Right cardiac atrium (tissue), 5 donors: ENCODE data around the gene ANKRD50. TPM values are rescaled to one million over a fixed set of nuclear protein-coding genes. Genes with fewer than 3 reads are reported as not detected.

Experiments used
- ATAC-seq, 2 donors: fragments of 200-7000 bp; cut with Tn5 transposase; one replicate each; pipeline versions ENCODE4 v1.8.0 to v1.9.1; 2020; ENCODE audit warnings: moderate library complexity in 2 of 2, mild to moderate bottlenecking in 1 of 2
- DNase-seq, 3 donors: peaks; one replicate each; pipeline ENCODE4 v3.0.0-alpha.2; 2020
- H3K27ac ChIP-seq: one replicate; pipeline ENCODE4 v1.5.1; 2013; ENCODE audit warnings: mild to moderate bottlenecking, low read length, control low read depth, moderate library complexity
- H3K27me3 ChIP-seq: one replicate; pipeline ENCODE4 v1.6.1; 2013; ENCODE audit not compliant: control insufficient read depth, insufficient read depth
- H3K4me1 ChIP-seq: one replicate; pipeline ENCODE4 v1.6.1; 2013; ENCODE audit warnings: low read length; ENCODE audit not compliant: control insufficient read depth, insufficient read depth
- H3K4me3 ChIP-seq: one replicate; pipeline ENCODE4 v1.5.1; 2013; ENCODE audit warnings: low read length, control low read depth
- H3K9me3 ChIP-seq: one replicate; pipeline ENCODE4 v1.6.1; 2013; ENCODE audit warnings: low read length; ENCODE audit not compliant: control insufficient read depth
- WGBS: extraction: QIAGEN DNeasy Blood & Tissue Kit; methylation state at CpG from one replicate; pipeline ENCODE4 v1.1.7; 2013; 5-methylcytosine and 5-hydroxymethylcytosine counted together
- intact Hi-C, 4 donors: fragments of 100-400 bp; cut with DNase I; formaldehyde crosslinking; loops; one replicate each; pipeline versions ENCODE4 v1.11.0 to v1.14.0; 2022 to 2023
- long read RNA-seq, 4 donors: library from polyadenylated mRNA; unstranded; transcript quantifications; one replicate each; pipeline ENCODE4 v2.0.0, GENCODE V29; 2020 to 2021
- polyA plus RNA-seq: library from polyadenylated mRNA; stranded (reverse); fragments of 200-250 nt; gene quantifications from one replicate; pipeline ENCODE4 v1.2.3, GENCODE V29; 2013
- total RNA-seq, 4 donors: library from RNA; stranded (reverse); fragmentation: NEBNext Ultra II Directional; extraction: Animal tissue kit (Norgen Biotek cat#: 25700); gene quantifications; one replicate each; pipeline ENCODE4 v1.2.1, GENCODE V29; 2021
- donor health status: healthy with polysubstance abuse.
- donor health status: DM: no; HTN: yes; CAD: no.
- donor health status: DM: no; HTN: no; CAD: no.
- donor health status: DM: no; HTN: yes; CAD: no; lungs with severe emphysema.
- donor health status: DM: yes; HTN: yes; CAD: no.

Gene ANKRD50, protein sequence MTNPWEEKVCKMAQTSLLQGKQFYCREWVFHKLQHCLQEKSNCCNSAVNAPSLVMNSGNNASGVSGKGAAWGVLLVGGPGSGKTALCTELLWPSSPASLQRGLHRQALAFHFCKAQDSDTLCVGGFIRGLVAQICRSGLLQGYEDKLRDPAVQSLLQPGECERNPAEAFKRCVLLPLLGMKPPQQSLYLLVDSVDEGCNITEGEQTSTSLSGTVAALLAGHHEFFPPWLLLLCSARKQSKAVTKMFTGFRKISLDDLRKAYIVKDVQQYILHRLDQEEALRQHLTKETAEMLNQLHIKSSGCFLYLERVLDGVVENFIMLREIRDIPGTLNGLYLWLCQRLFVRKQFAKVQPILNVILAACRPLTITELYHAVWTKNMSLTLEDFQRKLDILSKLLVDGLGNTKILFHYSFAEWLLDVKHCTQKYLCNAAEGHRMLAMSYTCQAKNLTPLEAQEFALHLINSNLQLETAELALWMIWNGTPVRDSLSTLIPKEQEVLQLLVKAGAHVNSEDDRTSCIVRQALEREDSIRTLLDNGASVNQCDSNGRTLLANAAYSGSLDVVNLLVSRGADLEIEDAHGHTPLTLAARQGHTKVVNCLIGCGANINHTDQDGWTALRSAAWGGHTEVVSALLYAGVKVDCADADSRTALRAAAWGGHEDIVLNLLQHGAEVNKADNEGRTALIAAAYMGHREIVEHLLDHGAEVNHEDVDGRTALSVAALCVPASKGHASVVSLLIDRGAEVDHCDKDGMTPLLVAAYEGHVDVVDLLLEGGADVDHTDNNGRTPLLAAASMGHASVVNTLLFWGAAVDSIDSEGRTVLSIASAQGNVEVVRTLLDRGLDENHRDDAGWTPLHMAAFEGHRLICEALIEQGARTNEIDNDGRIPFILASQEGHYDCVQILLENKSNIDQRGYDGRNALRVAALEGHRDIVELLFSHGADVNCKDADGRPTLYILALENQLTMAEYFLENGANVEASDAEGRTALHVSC (N-terminal part only)
- total RNA-seq (10 to 100 TPM in 3 of 4 donors, 1 to 10 TPM in 1; 7.9 to 11.5 (median 10.6) TPM), polyA plus RNA-seq (3.0 TPM)
- long read RNA-seq, donor 1, full-length matches to known transcripts = 1 of 4 reads
- long read RNA-seq, donor 1, partial matches to known transcripts = 3 of 4 reads
- long read RNA-seq, donor 1, other reads (novel, unspliced or antisense) = 0 of 4 reads
- long read RNA-seq, donor 2 = 0 reads
- long read RNA-seq, donor 3, full-length matches to known transcripts = 5 of 16 reads
- long read RNA-seq, donor 3, partial matches to known transcripts = 9 of 16 reads
- long read RNA-seq, donor 3, other reads (novel, unspliced or antisense) = 2 of 16 reads
- long read RNA-seq, donor 4 = 0 reads

DNA sequence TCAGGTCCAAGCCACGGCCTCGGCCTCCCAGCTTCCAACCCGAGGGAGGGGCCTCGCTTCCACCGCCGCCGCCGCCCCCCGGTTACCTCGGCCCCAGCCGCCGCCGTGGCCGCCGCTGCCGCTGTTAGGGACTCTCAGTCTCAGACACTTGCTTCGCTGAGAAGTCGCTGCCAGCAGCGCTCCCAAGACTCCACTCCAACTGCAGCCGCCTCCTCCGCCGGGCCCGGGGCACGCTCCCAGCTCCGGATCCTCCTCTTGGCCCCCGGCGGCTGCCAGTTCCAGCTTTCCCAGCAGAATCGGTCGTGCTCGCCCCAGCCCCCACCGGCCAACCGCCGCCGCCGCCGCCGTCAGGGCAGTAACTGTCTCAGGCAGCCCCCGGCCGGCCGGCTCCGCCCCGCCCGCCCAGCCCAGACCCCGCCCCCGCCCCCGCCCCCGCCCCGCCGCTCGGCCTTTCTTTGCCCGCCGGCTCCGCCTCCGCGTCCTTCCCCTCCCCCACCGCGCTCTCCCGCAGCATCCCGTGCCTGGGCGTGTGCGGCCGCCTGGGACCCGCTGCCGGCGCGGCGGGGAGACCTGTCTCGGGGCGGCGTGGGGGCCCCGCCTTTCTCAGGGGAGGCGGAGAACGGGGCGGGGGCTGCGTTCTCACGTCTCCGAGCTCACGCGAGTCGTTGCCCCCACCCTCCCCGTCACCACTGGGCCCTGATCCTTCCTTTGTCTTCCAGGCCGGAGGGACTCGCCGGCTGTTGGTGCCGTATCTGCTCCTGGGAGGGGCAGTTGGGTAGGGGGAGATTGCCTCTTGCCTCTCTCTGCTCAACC lies at the start of gene ANKRD50:
Gene ANKRD50 (minus strand): TSS at position 361 of the 813 bp plus-strand sequence. CDS start 2,221 bp downstream, outside the sequence.
- Histone ChIP-seq H3K4me3 (peak within 1 kb of the TSS; percentile 72), H3K27ac (peak within 1 kb of the TSS; percentile 94), H3K4me1 (peaks cover 3% of the 10 kb centered on the region), H3K27me3 (no peaks in the 10 kb centered on the region), H3K9me3 (no peaks in the 10 kb centered on the region)
- DNase-seq (peak; percentile 93 to 97 (median 97)), ATAC-seq (peak; percentile 93 to 94)
- WGBS = under 1% methylated on average over 85 of the region's 85 CpGs
- intact Hi-C loops = no loop called here

DNA sequence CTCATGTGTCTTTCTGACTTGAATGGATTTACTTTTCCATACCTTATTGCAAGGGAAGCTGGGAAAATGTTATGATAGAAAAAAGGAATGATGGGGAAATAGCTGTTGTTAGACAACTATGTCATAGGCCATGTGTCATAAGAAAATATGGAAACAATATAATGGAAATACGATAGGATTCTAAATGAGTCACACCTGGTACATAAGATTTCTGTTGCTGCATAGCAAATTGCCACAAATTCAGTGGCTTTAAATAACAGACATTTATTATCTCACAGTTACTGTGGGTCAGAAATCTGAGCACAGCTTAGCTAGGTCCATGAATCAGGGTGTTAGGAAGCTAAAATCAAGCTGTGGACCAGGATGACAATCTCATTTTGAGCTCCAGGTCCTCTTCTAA lies 44.6 kb upstream of the ANKRD50 start:
- WGBS = 90% methylated on average over 1 of the region's 1 CpG
- intact Hi-C loops = no loop called here
- no peaks in the 10 kb centered on the region for H3K4me1 ChIP-seq
- H3K4me3 ChIP-seq = no peak overlapping the region
- H3K27ac ChIP-seq = no peak overlapping the region
- no peaks in the 10 kb centered on the region for H3K9me3 ChIP-seq
- no peak for ATAC-seq
- no peak for DNase-seq
- no peaks in the 10 kb centered on the region for H3K27me3 ChIP-seq

DNA sequence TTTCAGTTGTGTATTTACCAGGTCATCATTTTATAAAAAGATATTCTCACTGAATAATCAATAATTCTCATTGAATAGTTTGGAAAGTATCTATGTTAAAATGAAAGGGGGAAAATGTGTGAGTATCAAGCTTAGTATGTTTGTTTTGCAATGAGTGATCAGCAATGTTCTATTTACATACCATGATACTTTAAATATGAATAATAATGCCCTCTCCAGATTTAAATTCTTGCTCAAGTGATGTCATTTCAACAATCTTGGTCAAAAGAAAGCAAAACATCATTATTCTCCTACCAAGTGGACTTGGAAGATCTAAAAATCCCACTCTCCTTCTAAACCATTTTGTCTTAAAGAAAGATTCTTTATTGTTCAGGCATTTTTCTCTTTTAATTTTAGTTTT lies 42.1 kb upstream of the ANKRD50 start:
- ATAC-seq (no peak), DNase-seq (no peak)
- no peaks in the 10 kb centered on the region for H3K9me3 ChIP-seq
- H3K27me3 ChIP-seq = no peaks in the 10 kb centered on the region
- H3K27ac ChIP-seq = no peak overlapping the region
- H3K4me1 ChIP-seq = no peaks in the 10 kb centered on the region
- H3K4me3 ChIP-seq = no peak overlapping the region
- intact Hi-C loops = no loop called here

DNA sequence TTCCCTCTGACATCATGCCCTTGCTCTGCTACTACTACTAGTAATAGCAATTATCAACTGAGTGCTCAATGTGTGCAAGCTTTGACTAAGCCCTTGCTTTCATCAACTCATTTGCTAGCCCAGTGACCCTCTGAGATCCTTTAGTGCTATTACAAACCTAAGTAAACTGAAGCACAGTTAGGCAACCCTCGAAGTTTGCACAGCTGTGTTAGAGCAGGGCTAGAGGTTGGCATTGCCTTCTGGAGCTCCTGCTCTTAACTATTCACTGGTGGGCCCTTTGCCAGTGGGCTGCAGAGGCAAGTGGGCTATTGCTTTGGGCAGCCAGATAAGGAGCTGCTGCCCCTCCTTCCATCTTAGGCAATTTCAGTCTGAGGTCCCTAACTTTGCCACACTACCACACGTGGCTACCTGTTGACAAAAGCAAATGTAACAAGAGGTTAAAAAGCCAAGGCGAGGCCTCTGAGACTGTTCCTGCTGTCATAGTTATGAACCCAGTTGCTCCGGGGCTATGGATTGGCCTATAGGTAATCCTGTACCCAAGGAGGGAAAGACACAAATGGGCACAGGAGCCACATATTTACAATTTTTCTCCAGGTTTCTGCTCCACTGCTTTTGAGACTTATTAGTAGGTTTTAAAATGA lies 41.5 kb upstream of the ANKRD50 start:
- DNase-seq (no peak), ATAC-seq (no peak)
- Histone ChIP-seq H3K27ac (no peak overlapping the region), H3K4me1 (no peaks in the 10 kb centered on the region), H3K27me3 (no peaks in the 10 kb centered on the region), H3K9me3 (no peaks in the 10 kb centered on the region), H3K4me3 (no peak overlapping the region)
- intact Hi-C loops = no loop called here
- 88% methylated on average over 4 of the region's 4 CpGs for WGBS

DNA sequence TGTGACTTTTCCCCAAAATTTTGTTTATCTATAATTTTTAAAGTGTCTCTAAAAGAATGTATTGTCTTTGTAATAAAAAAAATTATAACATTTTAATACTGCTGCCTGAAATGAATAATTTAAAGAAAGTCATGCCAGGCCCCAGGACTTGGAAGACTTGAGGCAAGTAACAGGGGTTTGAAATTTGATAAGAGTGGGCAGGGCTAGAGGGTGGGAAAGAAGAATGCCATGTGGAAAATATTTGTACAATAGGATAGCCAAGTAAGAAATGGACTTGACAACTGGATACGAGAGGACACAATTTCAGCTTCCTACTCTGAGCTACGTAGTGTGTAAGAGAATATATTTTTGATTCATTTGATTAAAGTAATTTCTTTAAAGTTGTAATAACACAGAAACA lies 36.9 kb upstream of the ANKRD50 start:
- intact Hi-C loops = no loop called here

DNA sequence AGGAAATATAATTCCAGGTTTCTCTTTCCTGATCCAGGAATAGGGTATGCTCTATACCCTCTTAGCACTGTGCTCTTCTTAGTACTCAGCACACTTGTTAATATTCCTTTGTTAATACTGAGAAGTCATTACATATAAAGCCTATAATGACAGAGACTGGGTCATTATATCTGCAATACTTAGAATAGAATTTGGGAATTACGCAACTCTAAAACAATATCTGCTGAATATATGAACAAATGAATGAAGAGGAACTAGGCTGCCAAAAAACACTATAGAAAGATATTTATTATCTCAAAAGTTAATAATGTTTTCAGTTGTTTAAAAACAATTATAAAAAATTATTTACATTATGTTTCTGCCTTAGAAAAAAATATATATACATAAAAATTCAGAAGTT lies 36.4 kb upstream of the ANKRD50 start:
- DNase-seq (no peak), ATAC-seq (no peak)
- no peaks in the 10 kb centered on the region for H3K9me3 ChIP-seq
- H3K27me3 ChIP-seq = no peaks in the 10 kb centered on the region
- H3K27ac ChIP-seq = no peak overlapping the region
- intact Hi-C loops = no loop called here
- H3K4me3 ChIP-seq = no peak overlapping the region
- WGBS = 96% methylated on average over 1 of the region's 1 CpG
- no peaks in the 10 kb centered on the region for H3K4me1 ChIP-seq

More for the DNA sequence above, 36.9 kb upstream of the ANKRD50 start:
- ATAC-seq (no peak), DNase-seq (no peak)
- Histone ChIP-seq H3K4me3 (no peak overlapping the region), H3K27me3 (no peaks in the 10 kb centered on the region), H3K4me1 (no peaks in the 10 kb centered on the region), H3K9me3 (no peaks in the 10 kb centered on the region), H3K27ac (no peak overlapping the region)
- 84% methylated on average over 2 of the region's 2 CpGs for WGBS

DNA sequence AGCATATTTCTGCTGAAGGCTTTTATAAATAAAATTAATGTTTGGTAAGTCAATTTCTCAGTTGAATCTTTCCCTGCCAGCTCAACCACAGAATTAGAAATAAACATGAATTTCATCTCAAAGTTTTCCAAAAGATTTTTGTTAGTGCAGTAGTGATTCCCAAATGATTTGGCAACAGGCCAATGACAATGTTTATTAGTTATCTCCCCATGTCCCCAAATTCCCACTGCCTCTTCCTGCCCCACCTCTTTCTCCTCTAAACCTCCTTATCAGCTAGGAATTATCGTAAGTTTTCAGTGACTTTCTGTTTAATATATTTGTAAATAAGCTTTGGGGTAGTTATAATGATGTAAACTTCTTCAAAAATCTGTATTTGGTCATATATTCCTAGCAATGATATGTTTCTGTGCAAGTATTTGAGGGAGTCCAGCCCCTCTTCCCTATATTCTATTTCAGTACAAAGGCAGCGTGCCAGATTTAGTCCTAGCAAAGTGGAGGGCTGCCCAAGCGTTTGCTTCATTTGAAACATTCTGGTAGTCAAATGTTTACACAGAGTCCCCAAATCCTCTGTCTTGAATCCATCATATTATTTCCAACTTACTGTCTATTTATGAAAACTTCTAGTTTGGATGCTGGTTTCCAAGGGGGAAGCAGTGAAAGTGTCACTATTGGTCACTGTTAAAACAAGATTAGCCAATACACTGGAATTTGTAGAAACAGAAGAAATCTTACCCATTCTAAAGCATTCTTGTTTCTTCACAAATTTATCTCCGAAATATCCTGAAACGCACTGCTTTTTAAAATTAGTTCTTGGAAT lies 33.7 kb upstream of the ANKRD50 start:
- intact Hi-C loops = no loop called here
- no peak overlapping the region for H3K27ac ChIP-seq

DNA sequence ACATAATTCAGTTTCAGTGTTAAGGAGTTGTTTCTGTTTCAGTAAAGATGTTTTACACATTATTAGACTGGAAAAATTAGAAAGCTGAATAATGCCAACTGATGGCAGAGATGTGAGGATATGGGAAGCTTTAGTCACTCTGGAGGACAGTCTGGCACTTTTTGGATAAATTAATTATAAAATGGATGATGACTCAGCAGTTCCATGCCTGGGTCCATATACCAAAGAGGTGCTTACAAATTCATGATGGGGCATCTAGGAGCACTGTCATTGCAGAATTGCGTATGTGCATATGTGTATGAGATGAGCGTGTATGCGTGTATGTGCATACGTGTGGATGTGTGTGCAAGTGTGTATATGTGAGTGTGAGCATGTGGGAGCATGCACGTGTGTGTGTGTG lies 31.2 kb upstream of the ANKRD50 start:
- no peak for DNase-seq
- no peaks in the 10 kb centered on the region for H3K27me3 ChIP-seq
- no peak overlapping the region for H3K27ac ChIP-seq
- 87% methylated on average over 5 of the region's 5 CpGs for WGBS
- H3K9me3 ChIP-seq = no peaks in the 10 kb centered on the region
- intact Hi-C loops = no loop called here
- no peak for ATAC-seq
- H3K4me1 ChIP-seq = no peaks in the 10 kb centered on the region
- no peak overlapping the region for H3K4me3 ChIP-seq

More for the DNA sequence above, 33.7 kb upstream of the ANKRD50 start:
- DNase-seq = peak in 2 of 3 donors; percentile 23 to 67
- no peaks in the 10 kb centered on the region for H3K9me3 ChIP-seq
- no peaks in the 10 kb centered on the region for H3K27me3 ChIP-seq
- WGBS = 25% methylated on average over 5 of the region's 5 CpGs
- ATAC-seq = peak; percentile 67 to 70
- no peaks in the 10 kb centered on the region for H3K4me1 ChIP-seq
- H3K4me3 ChIP-seq = peak overlapping the region; percentile 47

DNA sequence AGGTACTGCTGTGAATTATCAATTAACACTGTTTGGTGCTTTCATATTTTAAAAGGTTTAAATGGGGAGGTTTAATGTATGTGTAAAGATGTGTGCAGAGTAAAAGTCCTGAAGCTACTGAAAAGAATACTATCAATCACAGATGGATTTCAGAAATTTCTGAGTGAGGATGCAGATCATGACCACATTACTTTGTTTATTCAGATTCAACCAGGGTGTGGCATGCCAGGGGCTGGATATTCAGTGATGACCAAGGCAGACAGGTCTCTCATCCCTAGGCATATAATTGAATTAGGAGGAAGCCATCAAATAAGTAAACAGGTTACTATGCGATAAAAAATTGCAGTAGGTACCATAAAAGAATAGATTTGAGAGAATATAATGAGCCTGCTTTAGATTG lies 28.0 kb upstream of the ANKRD50 start:
- Histone ChIP-seq H3K4me3 (no peak overlapping the region), H3K27me3 (no peaks in the 10 kb centered on the region), H3K9me3 (no peaks in the 10 kb centered on the region), H3K27ac (no peak overlapping the region), H3K4me1 (no peaks in the 10 kb centered on the region)
- no peak for ATAC-seq
- 73% methylated on average over 1 of the region's 1 CpG for WGBS
- DNase-seq = no peak
- intact Hi-C loops = no loop called here
